ENCODE results near the gene GBA2.
A peak's percentile ranks its signal among the peaks of the same experiment; 100 is the strongest.

The GBA2 gene

GRCh38 chr9:35738924-35739323, 10.1 kb downstream of the GBA2 start:
- H3K27ac ChIP-seq, result no peak overlapping the region
- TF ChIP-seq CTCF (conservative IDR thresholded peaks at IDR 0.05), result no peak

GRCh38 chr9:35738186-35738585, 10.8 kb downstream of the GBA2 start:
- no peak overlapping the region for H3K27ac ChIP-seq
- no peak for TF ChIP-seq CTCF (conservative IDR thresholded peaks at IDR 0.05)

GRCh38 chr9:35737143-35737542, 11.9 kb downstream of the GBA2 start:
- TF ChIP-seq CTCF (conservative IDR thresholded peaks at IDR 0.05), result no peak
- H3K27ac ChIP-seq, result no peak overlapping the region

GRCh38 chr9:35736201-35736633, 12.8 kb downstream of the GBA2 start:
- H3K27ac ChIP-seq, result 0 out of 2 replicates have a peak overlapping the region, but pooled peaks have one; percentile 12
- peak; percentile 95 for TF ChIP-seq CTCF (conservative IDR thresholded peaks at IDR 0.05)

- TF ChIP-seq CTCF (conservative IDR thresholded peaks at IDR 0.05), result no peak
- peak overlapping the region; percentile 96 for H3K27ac ChIP-seq
Measured at GRCh38 chr9:35734096-35734495, 14.9 kb downstream of the GBA2 start.

- TF ChIP-seq CTCF (conservative IDR thresholded peaks at IDR 0.05), result peak; percentile 48
- peak overlapping the region; percentile 96 for H3K27ac ChIP-seq
Measured at GRCh38 chr9:35732800-35733541, 16.1 kb downstream of the GBA2 start.

GRCh38 chr9:35732185-35732799, 16.7 kb downstream of the GBA2 start, which contains the start of the genes CREB3 and TLN1:
CREB3 (plus strand) TSS chr9:35732666; CDS start chr9:35732773, 107 bp downstream.
TLN1 (minus strand) TSS chr9:35732195; CDS start chr9:35725694, 6,501 bp downstream.
- TF ChIP-seq CTCF (conservative IDR thresholded peaks at IDR 0.05), result peak; percentile 51
- peak within 1 kb of the TSS; percentile 96 for H3K27ac ChIP-seq

All from VCaP (cell line).